Peyer's patch (tissue), 4 donors: ENCODE results near the gene IRF8. TPM values are rescaled to one million over a fixed set of nuclear protein-coding genes. Genes with fewer than 3 reads are reported as not detected.

Experiments used
- DNase-seq, 3 donors: peaks; one replicate each; pipeline ENCODE4 v3.0.0-alpha.2; 2017 to 2019
- H3K27ac ChIP-seq, 4 donors: fragments of 200-600 bp; sonication (generic); one replicate each; pipeline ENCODE4 v1.5.1; 2016 to 2019
- H3K27me3 ChIP-seq, 2 donors: fragments of 200-600 bp; sonication (generic); one replicate each; pipeline ENCODE4 v1.5.1; 2019
- H3K36me3 ChIP-seq, 3 donors: fragments of 200-600 bp; sonication (generic); one replicate each; pipeline ENCODE4 v1.5.1; 2016 to 2019
- H3K4me1 ChIP-seq, 4 donors: fragments of 200-600 bp; sonication (generic); one replicate each; pipeline ENCODE4 v1.5.1; 2016 to 2019
- H3K4me3 ChIP-seq, 4 donors: fragments of 200-600 bp; sonication (generic); 1 replicate in 3 of 4; 2 replicates in 1 of 4; pipeline ENCODE4 v1.5.1; 2016 to 2019; ENCODE audit warnings: mild to moderate bottlenecking in 1 of 4
- H3K9me3 ChIP-seq, 4 donors: fragments of 200-600 bp; sonication (generic); one replicate each; pipeline ENCODE4 v1.5.1; 2016 to 2019; ENCODE audit warnings: mild to moderate bottlenecking in 1 of 4
- CTCF ChIP-seq, 6 experiments: fragments of 450-650 bp in 4 of 6; fragments of 200-600 bp in 2 of 6; sonication (generic) in 1 of 6; IDR thresholded peaks; one replicate each; pipeline ENCODE4 v1.5.1; 2017 to 2019; ENCODE audit warnings: antibody characterized with exemption in 6 of 6, mild to moderate bottlenecking in 3 of 6, moderate library complexity in 1 of 6
- POLR2A ChIP-seq, 2 donors: fragments of 450-650 bp; IDR thresholded peaks; one replicate each; pipeline ENCODE4 v1.5.1; 2017; ENCODE audit warnings: antibody characterized with exemption in 2 of 2, mild to moderate bottlenecking in 2 of 2, moderate library complexity in 2 of 2
- total RNA-seq, 4 donors: library from RNA; depleted of rRNA; stranded (reverse); fragments of >200 nt; gene quantifications; one replicate each; pipeline ENCODE4 v1.1.0, GENCODE V29; 2016

The IRF8 gene
- total RNA-seq = 100 to 1,000 TPM in 2 of 4 donors, 10 to 100 TPM in 2; 39.8 to 191 (median 93.2) TPM

GRCh38 chr16:85898521-85899442 lies at the start of gene IRF8:
Gene IRF8, plus strand, starts transcription at chr16:85899162. Its CDS starts 3,854 bp downstream, at chr16:85903016.
- TF ChIP-seq CTCF (IDR thresholded peaks at IDR 0.05) (no peak), POLR2A (IDR thresholded peaks at IDR 0.05) (peak; percentile 92 to 95)
- peak; percentile 89 to 94 (median 93) for DNase-seq
- H3K9me3 ChIP-seq = no peaks in the 10 kb centered on the region
- H3K4me1 ChIP-seq = peaks cover 0 to 21% (median 4%) of the 10 kb centered on the region in 4 donors
- no peaks in the 10 kb centered on the region for H3K27me3 ChIP-seq
- H3K27ac ChIP-seq = peak within 1 kb of the TSS; percentile 70 to 91 (median 88)
- peaks cover 0 to 9% (median 0%) of the 10 kb centered on the region in 3 donors for H3K36me3 ChIP-seq
- peak within 1 kb of the TSS; percentile 64 to 72 (median 68) for H3K4me3 ChIP-seq

DNA sequence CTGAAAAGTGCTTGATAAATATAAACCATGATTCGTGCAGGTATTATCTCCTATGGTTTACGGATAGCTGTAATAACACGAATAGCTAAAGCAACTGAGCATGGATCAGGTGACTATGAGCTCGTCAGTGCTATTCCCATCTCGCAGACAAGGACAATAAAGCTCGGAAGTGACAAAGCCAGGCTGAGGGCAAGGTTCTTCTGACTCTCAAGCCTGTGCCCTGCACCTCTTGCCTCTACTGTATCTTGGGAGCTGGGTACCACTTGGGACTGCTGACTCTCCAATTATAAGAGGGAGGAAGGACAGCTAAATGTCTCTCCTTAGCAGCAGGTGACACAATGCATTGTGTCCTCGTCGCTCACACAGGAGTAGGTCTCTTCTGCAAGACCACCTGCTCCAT lies 49.6 kb upstream of the IRF8 start:
- Histone ChIP-seq H3K27ac (no peak overlapping the region), H3K4me3 (no peak overlapping the region), H3K4me1 (peaks cover 0 to 18% (median 0%) of the 10 kb centered on the region in 4 donors), H3K27me3 (no peaks in the 10 kb centered on the region), H3K9me3 (no peaks in the 10 kb centered on the region), H3K36me3 (no peaks in the 10 kb centered on the region)
- no peak for DNase-seq
- no peak for TF ChIP-seq POLR2A (IDR thresholded peaks at IDR 0.05)
- no peak for TF ChIP-seq CTCF (IDR thresholded peaks at IDR 0.05)

- peak in 1 of 3 donors; percentile 31 for DNase-seq
- Histone ChIP-seq H3K4me3 (no peak overlapping the region), H3K36me3 (no peaks in the 10 kb centered on the region), H3K27me3 (no peaks in the 10 kb centered on the region), H3K4me1 (peaks cover 0 to 9% (median 0%) of the 10 kb centered on the region in 4 donors), H3K9me3 (no peaks in the 10 kb centered on the region), H3K27ac (no peak overlapping the region)
- TF ChIP-seq CTCF (IDR thresholded peaks at IDR 0.05) = no peak
- no peak for TF ChIP-seq POLR2A (IDR thresholded peaks at IDR 0.05)
Measured at GRCh38 chr16:85850344-85850880, 48.5 kb upstream of the IRF8 start.

- no peak overlapping the region for H3K27ac ChIP-seq
- H3K27me3 ChIP-seq = no peaks in the 10 kb centered on the region
- no peak for TF ChIP-seq POLR2A (IDR thresholded peaks at IDR 0.05)
- TF ChIP-seq CTCF (IDR thresholded peaks at IDR 0.05) = no peak
- H3K4me1 ChIP-seq = peaks cover 0 to 9% (median 0%) of the 10 kb centered on the region in 4 donors
- H3K4me3 ChIP-seq = no peak overlapping the region
- peak in 2 of 3 donors; percentile 15 to 43 for DNase-seq
- H3K36me3 ChIP-seq = no peaks in the 10 kb centered on the region
- no peaks in the 10 kb centered on the region for H3K9me3 ChIP-seq
Measured at GRCh38 chr16:85851034-85851785, 47.8 kb upstream of the IRF8 start.
